Adipocyte (in vitro differentiated cells): ENCODE results near the gene ITIH5.

Experiments
- DNase-seq: peaks from one replicate; pipeline ENCODE4 v3.0.0-alpha.2; 2015; ENCODE audit warnings: low read depth
- H3K27me3 ChIP-seq: replicated peaks from 2 replicates; pipeline ENCODE4 v1.7.0; 2013; ENCODE audit warnings: mild to moderate bottlenecking, low read length, moderate library complexity; ENCODE audit not compliant: control insufficient read depth, insufficient read depth
- H3K36me3 ChIP-seq: 2 replicates; pipeline ENCODE4 v1.7.0; 2013; ENCODE audit warnings: low read length, mild to moderate bottlenecking, moderate library complexity; ENCODE audit not compliant: control insufficient read depth, insufficient read depth, severe bottlenecking
- H3K4me1 ChIP-seq: 2 replicates; pipeline ENCODE4 v1.7.0; 2013; ENCODE audit warnings: mild to moderate bottlenecking, low read length, moderate library complexity; ENCODE audit not compliant: control insufficient read depth, insufficient read depth
- H3K4me3 ChIP-seq: 2 replicates; pipeline ENCODE4 v1.7.0; 2013; ENCODE audit warnings: mild to moderate bottlenecking, low read length, moderate library complexity
- H3K9ac ChIP-seq: 2 replicates; pipeline ENCODE4 v1.7.0; 2013; ENCODE audit warnings: mild to moderate bottlenecking, low read length, moderate library complexity
- H3K9me3 ChIP-seq: 2 replicates; pipeline ENCODE4 v1.7.0; 2013; ENCODE audit warnings: mild to moderate bottlenecking, low read length, moderate library complexity; ENCODE audit not compliant: control insufficient read depth

ITIH5 gene

DNA sequence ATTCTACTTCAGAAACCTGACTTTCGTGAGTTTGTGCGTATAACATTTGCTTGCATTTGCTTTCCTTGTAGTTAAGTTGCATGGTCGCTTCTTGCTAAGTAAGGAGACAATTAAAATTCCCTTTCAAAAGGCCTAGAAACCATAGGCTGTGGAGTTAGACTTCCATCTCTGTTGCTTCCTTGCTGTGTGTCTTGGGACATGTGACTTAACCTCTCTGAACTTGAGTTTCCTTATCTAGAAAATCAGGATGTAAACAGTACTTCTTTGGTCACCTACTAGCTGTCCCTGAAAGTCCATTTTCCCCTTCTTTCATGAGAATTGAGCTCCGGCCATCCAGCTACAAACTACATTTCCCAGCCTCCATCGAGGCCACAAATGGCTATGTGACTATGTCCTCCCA lies 89.2 kb downstream of the ITIH5 start:
- Histone ChIP-seq H3K36me3 (peaks cover 68% of the 10 kb centered on the region), H3K4me3 (no peak overlapping the region), H3K4me1 (peaks cover 20% of the 10 kb centered on the region), H3K9ac (no peak overlapping the region), H3K27me3 (no peaks in the 10 kb centered on the region), H3K9me3 (no peaks in the 10 kb centered on the region)
- no peak for DNase-seq

DNA sequence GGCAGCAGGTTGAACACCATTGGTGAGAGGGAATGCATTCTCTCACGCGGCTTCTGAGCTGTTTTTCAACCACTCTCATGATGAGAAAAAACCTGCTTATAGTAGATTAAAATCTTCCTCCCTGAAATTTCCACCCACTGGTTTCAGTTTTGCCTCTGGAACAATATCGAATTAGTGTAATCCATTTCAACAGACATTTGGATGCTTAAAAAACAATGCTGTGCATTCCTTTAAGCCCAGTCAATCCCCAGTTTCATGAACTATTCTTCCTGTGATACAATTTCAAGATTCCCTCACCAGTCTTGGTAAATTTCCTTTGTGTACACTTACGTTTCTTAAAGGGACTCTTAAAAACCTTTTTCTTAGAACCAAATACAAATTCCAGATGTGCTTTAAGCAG lies 89.6 kb downstream of the ITIH5 start:
- no peak overlapping the region for H3K9ac ChIP-seq
- H3K9me3 ChIP-seq: no peaks in the 10 kb centered on the region
- H3K4me1 ChIP-seq: peaks cover 23% of the 10 kb centered on the region
- H3K36me3 ChIP-seq: peaks cover 66% of the 10 kb centered on the region
- H3K4me3 ChIP-seq: no peak overlapping the region
- H3K27me3 ChIP-seq: no peaks in the 10 kb centered on the region
- peak; percentile 58 for DNase-seq

DNA sequence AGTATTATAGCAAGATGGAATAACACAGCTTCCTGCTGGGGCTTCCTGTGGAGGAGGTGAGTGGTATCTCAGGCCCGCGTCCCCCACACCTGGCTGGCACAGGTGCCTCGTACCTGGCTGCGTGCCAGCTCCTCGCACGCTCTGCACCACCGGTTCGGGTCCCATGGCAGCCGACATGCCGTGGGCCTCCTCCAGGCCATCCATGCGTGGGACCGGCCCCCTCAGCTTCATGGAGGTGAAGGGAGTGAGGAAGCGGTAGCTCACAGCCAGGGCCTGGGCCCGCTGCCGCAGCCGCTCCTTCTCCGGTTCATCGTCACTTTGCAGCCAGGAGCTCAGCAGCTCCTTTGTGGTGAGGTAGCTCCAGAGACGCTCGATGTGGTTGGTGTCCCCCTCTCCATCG lies 90.4 kb downstream of the ITIH5 start:
- Histone ChIP-seq H3K36me3 (peaks cover 72% of the 10 kb centered on the region), H3K4me1 (peaks cover 26% of the 10 kb centered on the region), H3K9ac (no peak overlapping the region), H3K27me3 (no peaks in the 10 kb centered on the region), H3K4me3 (no peak overlapping the region), H3K9me3 (no peaks in the 10 kb centered on the region)
- DNase-seq: no peak

DNA sequence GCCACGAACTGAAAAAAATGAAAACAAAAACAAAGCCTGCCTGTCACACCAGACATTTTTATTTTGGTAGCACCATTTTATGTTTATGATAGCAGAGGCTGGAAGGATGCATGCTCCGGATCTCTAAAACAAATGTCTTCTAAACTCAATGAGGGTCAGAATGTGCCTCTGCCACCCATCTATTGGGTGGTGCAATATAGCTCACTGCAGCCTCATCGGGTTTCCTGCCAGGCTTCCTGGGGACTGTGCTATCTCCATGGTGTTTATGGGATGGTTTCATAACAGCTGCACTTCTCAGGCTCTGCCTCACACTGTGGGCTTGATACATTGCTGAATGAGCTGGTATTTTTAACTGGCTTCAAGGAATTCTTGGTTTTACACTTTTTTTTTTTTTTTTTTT lies 94.4 kb downstream of the ITIH5 start:
- Histone ChIP-seq H3K27me3 (peaks cover 3% of the 10 kb centered on the region), H3K4me3 (no peak overlapping the region), H3K4me1 (peaks cover 18% of the 10 kb centered on the region), H3K9ac (no peak overlapping the region), H3K36me3 (peaks cover 79% of the 10 kb centered on the region), H3K9me3 (no peaks in the 10 kb centered on the region)
- DNase-seq: peak; percentile 63

- Histone ChIP-seq H3K9ac (no peak overlapping the region), H3K36me3 (peaks cover 78% of the 10 kb centered on the region), H3K4me3 (no peak overlapping the region), H3K27me3 (peaks cover 3% of the 10 kb centered on the region), H3K4me1 (peaks cover 16% of the 10 kb centered on the region), H3K9me3 (no peaks in the 10 kb centered on the region)
- DNase-seq: peak; percentile 2
These were observed 94.8 kb downstream of the ITIH5 start for GRCh38 chr10:7571981-7572380.

DNA sequence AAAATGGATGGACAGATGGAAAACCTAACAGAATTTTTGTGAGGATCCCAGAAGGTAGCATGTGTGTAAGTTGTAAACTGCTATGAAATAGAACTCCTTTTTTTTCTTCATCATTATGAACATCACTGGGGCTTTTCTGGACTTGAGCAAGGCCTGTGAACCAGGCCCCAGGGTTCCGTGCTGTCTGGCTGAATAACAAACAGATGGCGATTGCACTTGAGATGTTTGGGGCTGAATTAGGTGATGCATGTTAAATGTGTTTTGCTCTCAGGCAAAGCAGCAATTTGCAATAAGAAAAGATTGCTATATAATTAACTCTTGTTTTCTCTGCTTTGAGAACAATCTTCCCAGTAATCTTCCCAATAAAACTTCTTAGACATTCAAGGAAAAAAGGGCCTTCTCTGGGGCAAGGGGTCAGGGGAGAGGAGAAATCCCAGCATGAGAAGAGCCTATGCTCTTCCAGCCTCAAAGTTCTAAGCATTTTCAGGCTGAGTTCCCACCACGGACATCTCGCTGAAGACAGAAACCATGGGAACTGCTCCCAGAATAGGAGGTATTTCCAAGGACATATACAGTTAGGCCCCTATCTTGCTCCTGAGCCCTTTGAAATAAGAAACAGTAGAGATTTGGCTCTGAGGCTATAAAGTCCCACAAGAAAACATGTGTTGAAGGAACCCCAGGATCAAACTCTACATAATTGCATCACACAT lies 98.7 kb downstream of the ITIH5 start:
- Histone ChIP-seq H3K4me1 (peaks cover 21% of the 10 kb centered on the region), H3K9me3 (no peaks in the 10 kb centered on the region), H3K27me3 (peaks cover 3% of the 10 kb centered on the region)

DNA sequence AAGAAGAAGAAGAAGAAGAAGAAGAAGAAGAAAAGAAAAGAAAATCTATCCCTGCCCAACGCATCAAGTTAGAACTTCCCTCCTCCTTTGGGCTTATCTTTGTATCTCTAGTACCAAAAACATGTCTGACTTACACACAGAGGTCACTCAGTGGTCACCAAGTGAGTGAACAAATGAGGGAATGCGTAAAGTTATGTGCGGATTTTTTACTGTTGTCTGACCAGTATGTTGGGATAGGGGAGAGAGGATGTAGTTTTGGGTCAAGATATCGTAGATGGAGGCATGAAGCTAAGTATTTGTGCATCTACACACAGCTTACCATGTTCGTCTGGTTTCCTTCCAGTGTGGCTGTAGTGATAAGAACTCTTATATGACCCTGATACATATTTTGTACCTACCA lies 99.9 kb downstream of the ITIH5 start:
- H3K4me1 ChIP-seq: peaks cover 21% of the 10 kb centered on the region
- H3K36me3 ChIP-seq: peaks cover 62% of the 10 kb centered on the region
- H3K9me3 ChIP-seq: no peaks in the 10 kb centered on the region
- H3K4me3 ChIP-seq: no peak overlapping the region
- H3K27me3 ChIP-seq: peaks cover 3% of the 10 kb centered on the region
- H3K9ac ChIP-seq: no peak overlapping the region
- no peak for DNase-seq

More for the DNA sequence above, 98.7 kb downstream of the ITIH5 start:
- Histone ChIP-seq H3K36me3 (peaks cover 67% of the 10 kb centered on the region), H3K9ac (no peak overlapping the region), H3K4me3 (no peak overlapping the region)
- DNase-seq: peak; percentile 55

- Histone ChIP-seq H3K4me3 (no peak overlapping the region), H3K27me3 (peaks cover 3% of the 10 kb centered on the region), H3K36me3 (peaks cover 54% of the 10 kb centered on the region), H3K9ac (no peak overlapping the region), H3K4me1 (peaks cover 31% of the 10 kb centered on the region), H3K9me3 (no peaks in the 10 kb centered on the region)
- DNase-seq: no peak
These were observed 100.9 kb downstream of the ITIH5 start for GRCh38 chr10:7565871-7566270.

GRCh38 chr10:7563770-7564169 lies 103.0 kb downstream of the ITIH5 start:
- Histone ChIP-seq H3K27me3 (no peaks in the 10 kb centered on the region), H3K4me3 (no peak overlapping the region), H3K9ac (no peak overlapping the region), H3K4me1 (peaks cover 48% of the 10 kb centered on the region), H3K36me3 (peaks cover 34% of the 10 kb centered on the region), H3K9me3 (no peaks in the 10 kb centered on the region)
- DNase-seq: no peak

- peak; percentile 62 for DNase-seq
- H3K4me1 ChIP-seq: peaks cover 52% of the 10 kb centered on the region
- peaks cover 30% of the 10 kb centered on the region for H3K36me3 ChIP-seq
- H3K9me3 ChIP-seq: no peaks in the 10 kb centered on the region
- no peak overlapping the region for H3K9ac ChIP-seq
- no peak overlapping the region for H3K4me3 ChIP-seq
- no peaks in the 10 kb centered on the region for H3K27me3 ChIP-seq
These were observed 103.4 kb downstream of the ITIH5 start for GRCh38 chr10:7563368-7563767.

GRCh38 chr10:7561985-7562384 lies 104.8 kb downstream of the ITIH5 start:
- Histone ChIP-seq H3K36me3 (peaks cover 21% of the 10 kb centered on the region), H3K9me3 (no peaks in the 10 kb centered on the region), H3K4me1 (peaks cover 57% of the 10 kb centered on the region), H3K4me3 (peak overlapping the region; percentile 57), H3K27me3 (no peaks in the 10 kb centered on the region), H3K9ac (peak overlapping the region; percentile 70)
- no peak for DNase-seq
